ENCODE results near the gene CXCR1.

GRCh38 chr2:218196974-218197373, 30.2 kb upstream of the CXCR1 start:
- TF ChIP-seq CTCF (IDR thresholded peaks at IDR 0.05) (no peak), POLR2A (IDR thresholded peaks at IDR 0.05) (no peak), EP300 (IDR thresholded peaks at IDR 0.05) (no peak)
